Neural crest cell (in vitro differentiated cells): Measurements from ENCODE around the gene RGMA. TPM values are rescaled to one million over a fixed set of nuclear protein-coding genes. Genes with fewer than 3 reads are reported as not detected.

Experiments used
- DNase-seq: peaks from one replicate; pipeline ENCODE4 v3.0.0; 2021; ENCODE audit warnings: low read depth, mixed read lengths, low spot score
- H3K27ac Mint-ChIP-seq: one replicate; pipeline ENCODE4 v1.8.0; 2021; ENCODE audit warnings: mild to moderate bottlenecking, mixed read lengths; ENCODE audit not compliant: unreplicated experiment
- H3K27me3 Mint-ChIP-seq: 2 replicates; pipeline ENCODE4 v1.8.0; 2021; ENCODE audit warnings: low read depth, mild to moderate bottlenecking, mixed read lengths
- H3K36me3 Mint-ChIP-seq: 2 replicates; pipeline ENCODE4 v1.8.0; 2021; ENCODE audit warnings: low read depth, mild to moderate bottlenecking, mixed read lengths
- H3K4me1 Mint-ChIP-seq: 2 replicates; pipeline ENCODE4 v1.8.0; 2021; ENCODE audit warnings: mixed read lengths
- H3K4me3 Mint-ChIP-seq: one replicate; pipeline ENCODE4 v1.8.0; 2021; ENCODE audit warnings: mild to moderate bottlenecking, mixed read lengths
- H3K9me3 Mint-ChIP-seq: 2 replicates; pipeline ENCODE4 v1.8.0; 2021; ENCODE audit warnings: mixed read lengths
- total RNA-seq: library from RNA; stranded (reverse); gene quantifications from 2 replicates; pipeline ENCODE4 v1.2.1, GENCODE V29; 2021
- TF ChIP-seq, protein P1 (sequence below): fragments of 200-600 bp; sonication (generic); conservative IDR thresholded peaks from 2 replicates; pipeline ENCODE4 v1.5.0; 2021; ENCODE audit warnings: antibody characterized with exemption, mild to moderate bottlenecking

Gene RGMA
- total RNA-seq, 1 donor from 2014 or later = 205 TPM

DNA sequence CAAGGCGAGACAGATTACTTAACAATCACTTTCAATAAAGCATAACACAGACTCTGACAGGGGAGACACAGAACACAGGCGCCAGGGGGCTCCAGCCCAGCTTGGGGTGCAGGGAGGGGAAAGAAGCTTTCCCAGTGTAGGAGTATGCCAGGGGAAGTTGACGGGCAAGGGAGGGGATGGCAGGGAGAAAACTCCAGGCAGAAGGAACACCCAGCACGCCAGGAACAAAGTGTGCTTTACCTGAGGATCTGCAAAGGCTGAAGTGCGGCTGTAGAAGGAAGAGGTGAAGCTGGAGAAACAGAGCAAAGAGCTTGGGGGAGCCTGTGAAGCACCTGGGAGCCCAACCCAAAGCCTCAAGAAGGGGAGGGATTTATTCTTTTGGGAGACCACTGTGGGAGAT is 12.1 kb downstream of the RGMA start:
- peaks cover 6% of the 10 kb centered on the region for H3K36me3 Mint-ChIP-seq
- peak overlapping the region; percentile 97 for H3K4me3 Mint-ChIP-seq
- peaks cover 81% of the 10 kb centered on the region for H3K4me1 Mint-ChIP-seq
- TF ChIP-seq, protein P1, sequence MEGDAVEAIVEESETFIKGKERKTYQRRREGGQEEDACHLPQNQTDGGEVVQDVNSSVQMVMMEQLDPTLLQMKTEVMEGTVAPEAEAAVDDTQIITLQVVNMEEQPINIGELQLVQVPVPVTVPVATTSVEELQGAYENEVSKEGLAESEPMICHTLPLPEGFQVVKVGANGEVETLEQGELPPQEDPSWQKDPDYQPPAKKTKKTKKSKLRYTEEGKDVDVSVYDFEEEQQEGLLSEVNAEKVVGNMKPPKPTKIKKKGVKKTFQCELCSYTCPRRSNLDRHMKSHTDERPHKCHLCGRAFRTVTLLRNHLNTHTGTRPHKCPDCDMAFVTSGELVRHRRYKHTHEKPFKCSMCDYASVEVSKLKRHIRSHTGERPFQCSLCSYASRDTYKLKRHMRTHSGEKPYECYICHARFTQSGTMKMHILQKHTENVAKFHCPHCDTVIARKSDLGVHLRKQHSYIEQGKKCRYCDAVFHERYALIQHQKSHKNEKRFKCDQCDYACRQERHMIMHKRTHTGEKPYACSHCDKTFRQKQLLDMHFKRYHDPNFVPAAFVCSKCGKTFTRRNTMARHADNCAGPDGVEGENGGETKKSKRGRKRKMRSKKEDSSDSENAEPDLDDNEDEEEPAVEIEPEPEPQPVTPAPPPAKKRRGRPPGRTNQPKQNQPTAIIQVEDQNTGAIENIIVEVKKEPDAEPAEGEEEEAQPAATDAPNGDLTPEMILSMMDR = no peak
- peak overlapping the region; percentile 76 for H3K27ac Mint-ChIP-seq
- peaks cover 23% of the 10 kb centered on the region for H3K27me3 Mint-ChIP-seq
- no peak for DNase-seq
- H3K9me3 Mint-ChIP-seq = no peaks in the 10 kb centered on the region

DNA sequence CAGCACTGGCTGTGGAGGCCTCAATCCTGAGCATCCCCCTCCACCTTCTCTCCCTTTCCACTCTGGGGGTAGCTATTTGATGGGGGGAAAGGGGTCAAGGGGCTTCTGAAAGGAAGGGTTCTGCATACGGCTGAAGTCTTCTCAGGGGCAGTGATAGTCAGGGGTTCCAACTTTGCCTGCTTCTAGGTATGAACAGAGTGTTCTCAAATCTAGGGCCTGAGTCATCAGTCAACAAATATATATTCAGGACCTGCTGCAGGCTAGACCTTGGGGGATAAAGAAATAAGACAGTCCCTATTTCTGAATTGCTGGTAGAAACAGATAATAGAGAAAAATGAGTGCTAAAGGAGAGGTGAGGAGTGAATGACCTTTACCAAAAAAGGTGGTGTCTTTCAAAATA is 12.8 kb downstream of the RGMA start:
- Mint-ChIP-seq H3K9me3 (no peaks in the 10 kb centered on the region), H3K27ac (no peak overlapping the region), H3K4me1 (peaks cover 81% of the 10 kb centered on the region), H3K36me3 (peaks cover 13% of the 10 kb centered on the region), H3K27me3 (peaks cover 23% of the 10 kb centered on the region), H3K4me3 (peak overlapping the region; percentile 97)
- TF ChIP-seq, protein P1 = no peak
- no peak for DNase-seq

DNA sequence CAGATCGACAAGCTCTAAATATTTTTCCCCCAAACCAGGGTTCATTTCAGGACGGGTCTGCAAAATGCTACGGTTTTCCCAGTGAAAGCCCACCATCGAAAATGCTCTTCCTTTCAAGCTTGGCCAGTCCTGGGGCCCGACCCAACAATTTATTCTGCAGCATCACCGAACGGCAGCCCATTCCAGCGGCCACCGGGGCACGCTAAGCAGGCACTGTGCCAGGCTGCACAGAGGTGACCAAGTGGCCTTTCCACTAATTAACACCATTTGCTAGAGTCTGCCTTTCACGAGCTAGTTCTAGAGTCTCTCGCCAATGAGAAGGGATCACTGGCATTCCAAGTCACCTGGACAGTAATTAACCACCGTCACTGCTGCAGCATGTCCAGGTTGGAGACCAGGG is 14.4 kb downstream of the RGMA start:
- no peaks in the 10 kb centered on the region for H3K9me3 Mint-ChIP-seq
- H3K36me3 Mint-ChIP-seq = peaks cover 24% of the 10 kb centered on the region
- H3K27me3 Mint-ChIP-seq = peaks cover 23% of the 10 kb centered on the region
- no peak for DNase-seq
- H3K27ac Mint-ChIP-seq = peak overlapping the region; percentile 95
- H3K4me3 Mint-ChIP-seq = peak overlapping the region; percentile 97
- TF ChIP-seq, protein P1 = no peak
- H3K4me1 Mint-ChIP-seq = peaks cover 82% of the 10 kb centered on the region

DNA sequence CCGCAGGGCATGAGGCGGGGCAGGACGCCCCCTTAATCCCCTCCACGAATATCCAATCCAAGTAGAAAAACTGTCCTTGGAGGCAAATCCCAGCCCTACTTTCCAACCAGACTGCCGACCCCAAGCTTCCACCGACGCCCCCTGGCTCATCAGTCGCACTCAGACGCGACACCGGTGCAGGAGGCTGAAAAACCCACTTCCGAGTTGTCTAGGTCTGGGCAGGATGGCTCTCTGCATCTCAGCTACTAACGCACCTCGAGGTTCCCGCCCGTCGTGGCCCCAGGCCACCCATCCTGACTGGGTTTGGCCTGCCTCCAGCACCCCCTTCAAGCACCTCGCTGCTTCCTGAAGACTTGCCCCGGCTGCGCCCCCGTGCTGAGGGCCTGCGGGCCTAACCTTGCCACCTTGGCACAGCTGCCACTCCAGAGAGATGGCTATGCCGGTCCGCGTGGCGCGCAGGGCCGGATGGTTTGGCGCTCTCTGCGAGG is 15.5 kb downstream of the RGMA start:
- no peaks in the 10 kb centered on the region for H3K9me3 Mint-ChIP-seq
- no peak for DNase-seq
- peaks cover 23% of the 10 kb centered on the region for H3K27me3 Mint-ChIP-seq
- H3K4me3 Mint-ChIP-seq = peak overlapping the region; percentile 97
- H3K36me3 Mint-ChIP-seq = peaks cover 26% of the 10 kb centered on the region
- H3K4me1 Mint-ChIP-seq = peaks cover 82% of the 10 kb centered on the region
- TF ChIP-seq, protein P1 = no peak
- peak overlapping the region; percentile 95 for H3K27ac Mint-ChIP-seq

DNA sequence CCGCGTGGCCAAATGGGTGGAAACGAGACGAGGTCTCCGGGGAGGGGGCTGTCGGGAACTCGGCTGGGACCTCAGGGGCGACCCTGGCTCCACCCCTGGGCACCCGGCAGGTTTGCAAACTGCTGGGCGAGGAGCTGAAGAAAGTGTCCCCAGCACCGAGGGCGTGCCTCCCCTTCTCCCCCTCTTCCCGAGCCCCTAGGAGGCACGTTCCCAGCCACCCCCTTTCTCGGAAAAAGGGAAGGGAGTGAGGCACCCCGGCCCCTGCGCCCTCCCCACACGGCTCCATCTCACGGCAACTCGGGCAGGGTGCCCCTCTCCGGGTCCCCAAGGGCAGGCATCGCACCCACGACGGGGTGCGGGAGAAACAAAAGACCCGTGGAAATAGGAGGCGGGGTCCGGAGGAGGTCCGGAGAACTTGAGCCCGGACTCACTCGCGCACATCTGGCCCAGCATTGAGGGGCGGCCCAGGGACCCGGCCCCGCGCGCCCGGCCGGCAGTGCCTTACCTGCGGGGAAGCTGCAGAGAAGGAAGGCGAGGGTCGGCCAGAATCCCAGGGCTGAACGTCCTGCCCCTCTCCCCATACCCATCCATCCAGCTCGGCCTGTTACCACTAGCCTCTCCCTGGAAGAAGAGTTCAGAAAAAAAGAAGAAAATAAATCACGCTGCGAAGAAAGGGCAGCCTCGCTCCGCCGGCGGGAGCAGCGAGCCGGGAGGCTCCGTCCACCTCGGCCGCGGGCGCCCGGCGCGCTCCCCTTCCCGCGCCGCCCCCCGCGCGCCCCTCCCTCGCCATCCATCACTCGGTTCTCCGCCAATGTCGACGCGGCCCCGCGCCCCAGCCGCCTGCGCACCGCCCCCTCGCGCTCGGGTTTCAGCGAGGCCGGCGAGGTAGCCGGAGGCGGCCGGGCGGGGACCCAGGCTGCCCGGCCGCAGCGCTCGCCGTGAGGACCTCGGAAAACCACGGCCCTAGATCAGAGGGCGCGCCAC is 16.3 kb downstream of the RGMA start:
- H3K36me3 Mint-ChIP-seq = peaks cover 26% of the 10 kb centered on the region
- H3K4me1 Mint-ChIP-seq = peaks cover 87% of the 10 kb centered on the region
- H3K27me3 Mint-ChIP-seq = peaks cover 23% of the 10 kb centered on the region
- H3K27ac Mint-ChIP-seq = peak overlapping the region; percentile 95
- TF ChIP-seq, protein P1 = no peak
- H3K4me3 Mint-ChIP-seq = peak overlapping the region; percentile 97
- no peaks in the 10 kb centered on the region for H3K9me3 Mint-ChIP-seq
- DNase-seq = peak; percentile 81
